ENCODE measurements around the gene COL8A2.

DNA sequence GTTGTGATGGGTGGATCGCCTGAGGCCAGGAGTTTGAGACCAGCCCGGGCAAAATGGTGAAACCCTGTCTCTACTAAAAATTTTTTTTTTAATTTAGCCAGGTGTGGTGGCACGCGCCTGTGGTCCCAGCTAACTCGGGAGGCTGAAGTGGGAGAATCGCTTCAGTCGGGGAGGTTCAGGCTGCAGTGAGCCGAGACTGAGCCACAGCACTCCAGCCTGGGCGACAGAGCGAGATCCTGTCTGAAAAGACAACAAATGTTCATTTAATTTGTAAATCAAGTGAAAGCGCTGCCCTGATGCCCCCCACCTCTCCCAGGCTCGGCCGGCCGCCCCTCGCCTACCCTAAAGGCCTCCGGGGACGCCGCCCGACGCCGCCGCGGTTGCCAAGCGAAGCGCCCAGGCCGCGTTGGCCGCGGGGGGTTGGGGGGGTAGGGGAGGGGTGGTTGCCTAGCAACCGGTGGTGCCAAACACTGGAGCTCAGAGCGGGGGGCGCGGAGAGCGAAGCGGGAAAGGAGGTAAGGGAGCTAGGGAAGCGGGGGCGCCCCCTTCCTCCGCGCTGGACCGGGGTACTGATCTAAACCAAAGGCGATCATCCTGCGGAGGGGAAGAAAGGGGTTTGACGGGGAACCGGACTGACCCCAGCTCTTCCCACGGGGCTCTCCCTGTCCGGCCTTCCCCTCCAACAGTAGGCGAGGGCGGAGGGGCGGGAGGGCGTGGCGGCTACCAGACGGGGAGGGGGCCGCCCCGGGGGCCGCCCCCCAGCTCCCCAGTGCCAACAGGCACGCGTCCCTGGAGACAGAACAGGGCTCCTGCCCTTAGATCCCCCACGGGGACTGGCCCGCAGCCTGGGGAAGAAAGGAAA, 41.2 kb downstream of the COL8A2 start, which contains the start of gene TEKT2:
- TF ChIP-seq, protein P1, sequence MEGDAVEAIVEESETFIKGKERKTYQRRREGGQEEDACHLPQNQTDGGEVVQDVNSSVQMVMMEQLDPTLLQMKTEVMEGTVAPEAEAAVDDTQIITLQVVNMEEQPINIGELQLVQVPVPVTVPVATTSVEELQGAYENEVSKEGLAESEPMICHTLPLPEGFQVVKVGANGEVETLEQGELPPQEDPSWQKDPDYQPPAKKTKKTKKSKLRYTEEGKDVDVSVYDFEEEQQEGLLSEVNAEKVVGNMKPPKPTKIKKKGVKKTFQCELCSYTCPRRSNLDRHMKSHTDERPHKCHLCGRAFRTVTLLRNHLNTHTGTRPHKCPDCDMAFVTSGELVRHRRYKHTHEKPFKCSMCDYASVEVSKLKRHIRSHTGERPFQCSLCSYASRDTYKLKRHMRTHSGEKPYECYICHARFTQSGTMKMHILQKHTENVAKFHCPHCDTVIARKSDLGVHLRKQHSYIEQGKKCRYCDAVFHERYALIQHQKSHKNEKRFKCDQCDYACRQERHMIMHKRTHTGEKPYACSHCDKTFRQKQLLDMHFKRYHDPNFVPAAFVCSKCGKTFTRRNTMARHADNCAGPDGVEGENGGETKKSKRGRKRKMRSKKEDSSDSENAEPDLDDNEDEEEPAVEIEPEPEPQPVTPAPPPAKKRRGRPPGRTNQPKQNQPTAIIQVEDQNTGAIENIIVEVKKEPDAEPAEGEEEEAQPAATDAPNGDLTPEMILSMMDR (IDR thresholded peaks at IDR 0.05) = no peak
- no peak for TF ChIP-seq POLR2A (IDR thresholded peaks at IDR 0.05)

Data from uterus (tissue), 2 donors.